Natural killer cell (primary cell): ENCODE data around the gene ABHD5. TPM values are rescaled to one million over a fixed set of nuclear protein-coding genes. Genes with fewer than 3 reads are reported as not detected.

ENCODE experiments used
- ATAC-seq, 3 donors: fragments of 150-1000 bp in 2 of 3; fragments of 200-7000 bp in 1 of 3; cut with Tn5 transposase; 1 replicate in 1 of 3; 2 replicates in 2 of 3; pipeline ENCODE4 v1.10.0; 2021; ENCODE audit warnings: mild to moderate bottlenecking in 2 of 3, moderate library complexity in 2 of 3
- DNase-seq, 2 donors: peaks; one replicate each; pipeline versions ENCODE4 v3.0.0 to v3.0.0-alpha.2; 2013 to 2021; ENCODE audit warnings: mixed read lengths in 1 of 2
- H3K27ac ChIP-seq: one replicate; pipeline ENCODE4 v1.5.1; 2013; ENCODE audit warnings: mild to moderate bottlenecking, low read length
- H3K27me3 ChIP-seq: one replicate; pipeline ENCODE4 v1.6.1; 2013; ENCODE audit warnings: low read length; ENCODE audit not compliant: control insufficient read depth, insufficient read depth
- H3K36me3 ChIP-seq: one replicate; pipeline ENCODE4 v1.6.1; 2013; ENCODE audit warnings: low read length; ENCODE audit not compliant: control insufficient read depth, insufficient read depth
- H3K4me1 ChIP-seq: one replicate; pipeline ENCODE4 v1.6.1; 2013; ENCODE audit warnings: low read length; ENCODE audit not compliant: control insufficient read depth, insufficient read depth
- H3K4me3 ChIP-seq: one replicate; pipeline ENCODE4 v1.5.1; 2013; ENCODE audit warnings: low read length
- H3K9me3 ChIP-seq: one replicate; pipeline ENCODE4 v1.6.1; 2013; ENCODE audit warnings: low read length; ENCODE audit not compliant: control insufficient read depth, insufficient read depth
- H3K27ac Mint-ChIP-seq, 2 donors: one replicate each; pipeline ENCODE4 v1.8.0; 2022; ENCODE audit warnings: mild to moderate bottlenecking in 2 of 2, mixed read lengths in 2 of 2, moderate library complexity in 1 of 2
- H3K27me3 Mint-ChIP-seq, 2 donors: one replicate each; pipeline ENCODE4 v1.8.0; 2022; ENCODE audit warnings: low read depth in 2 of 2, mixed read lengths in 2 of 2
- H3K36me3 Mint-ChIP-seq: one replicate; pipeline ENCODE4 v1.8.0; 2022; ENCODE audit warnings: mixed read lengths
- H3K4me1 Mint-ChIP-seq, 2 donors: one replicate each; pipeline ENCODE4 v1.8.0; 2022; ENCODE audit warnings: mixed read lengths in 2 of 2
- H3K4me3 Mint-ChIP-seq: one replicate; pipeline ENCODE4 v1.8.0; 2022; ENCODE audit warnings: mild to moderate bottlenecking, moderate library complexity, mixed read lengths
- H3K9me3 Mint-ChIP-seq, 2 donors: one replicate each; pipeline ENCODE4 v1.8.0; 2022; ENCODE audit warnings: mixed read lengths in 2 of 2
- CTCF ChIP-seq: fragments of 200-600 bp; IDR thresholded peaks from one replicate; pipeline ENCODE4 v1.8.0; 2022; ENCODE audit warnings: antibody characterized with exemption
- WGBS: methylation state at CpG from one replicate; pipeline ENCODE4 v1.1.7; 2013; ENCODE audit warnings: missing lambda C conversion rate; ENCODE audit not compliant: insufficient coverage; 5-methylcytosine and 5-hydroxymethylcytosine counted together
- intact Hi-C: fragments of 100-400 bp; cut with micrococcal nuclease; formaldehyde crosslinking; loops from one replicate; pipeline ENCODE4 v1.14.2; 2022
- total RNA-seq, 4 donors: library from RNA; stranded (reverse); fragments of 120-200 nt in 1 of 4; gene quantifications; one replicate each; pipeline versions ENCODE4 v1.2.3 to v1.2.4, GENCODE V29; 2013 to 2022

Gene ABHD5
- total RNA-seq, 3 donors from 2014 or later (not counting 1 experiment from before 2014, with no cell fraction given) = 14.1 to 58.6 (median 16.6) TPM

GRCh38 chr3:43670635-43671522 is 19.9 kb upstream of the ABHD5 start:
- H3K4me3 ChIP-seq = no peak overlapping the region
- DNase-seq (no peak), ATAC-seq (no peak)
- 100% methylated on average over 5 of the region's 5 CpGs for WGBS
- TF ChIP-seq CTCF = no peak
- no peaks in the 10 kb centered on the region for H3K4me1 ChIP-seq
- Mint-ChIP-seq H3K4me1 (no peaks in the 10 kb centered on the region), H3K27ac (no peak overlapping the region), H3K27me3 (peaks cover 12 to 14% of the 10 kb centered on the region in 2 donors), H3K4me3 (no peak overlapping the region), H3K36me3 (no peaks in the 10 kb centered on the region), H3K9me3 (no peaks in the 10 kb centered on the region)
- no peak overlapping the region for H3K27ac ChIP-seq
- H3K27me3 ChIP-seq = peaks cover 2% of the 10 kb centered on the region
- H3K36me3 ChIP-seq = no peaks in the 10 kb centered on the region
- intact Hi-C loops = no loop called here
- H3K9me3 ChIP-seq = no peaks in the 10 kb centered on the region

GRCh38 chr3:43674345-43675085 is 16.2 kb upstream of the ABHD5 start:
- DNase-seq (no peak), ATAC-seq (no peak)
- H3K4me1 ChIP-seq = no peaks in the 10 kb centered on the region
- H3K27me3 ChIP-seq = peaks cover 2% of the 10 kb centered on the region
- H3K4me3 ChIP-seq = no peak overlapping the region
- TF ChIP-seq CTCF = no peak
- no peaks in the 10 kb centered on the region for H3K9me3 Mint-ChIP-seq
- H3K36me3 ChIP-seq = no peaks in the 10 kb centered on the region
- no peaks in the 10 kb centered on the region for H3K9me3 ChIP-seq
- intact Hi-C loops = no loop called here
- H3K27ac Mint-ChIP-seq = no peak overlapping the region
- 87% methylated on average over 2 of the region's 3 CpGs for WGBS
- no peaks in the 10 kb centered on the region for H3K36me3 Mint-ChIP-seq
- H3K27ac ChIP-seq = no peak overlapping the region
- H3K4me3 Mint-ChIP-seq = no peak overlapping the region
- no peaks in the 10 kb centered on the region for H3K4me1 Mint-ChIP-seq
- H3K27me3 Mint-ChIP-seq = peaks cover 0 to 8% of the 10 kb centered on the region in 2 donors

- intact Hi-C loops = no loop called here
- H3K4me1 Mint-ChIP-seq = no peaks in the 10 kb centered on the region
- Histone ChIP-seq H3K9me3 (no peaks in the 10 kb centered on the region), H3K27ac (no peak overlapping the region), H3K36me3 (no peaks in the 10 kb centered on the region), H3K4me1 (no peaks in the 10 kb centered on the region), H3K4me3 (no peak overlapping the region), H3K27me3 (peaks cover 2% of the 10 kb centered on the region)
- ATAC-seq = no peak
- no peaks in the 10 kb centered on the region for H3K9me3 Mint-ChIP-seq
- DNase-seq = no peak
- H3K27me3 Mint-ChIP-seq = peaks cover 0 to 16% of the 10 kb centered on the region in 2 donors
- no peaks in the 10 kb centered on the region for H3K36me3 Mint-ChIP-seq
- H3K4me3 Mint-ChIP-seq = no peak overlapping the region
- no peak for TF ChIP-seq CTCF
- H3K27ac Mint-ChIP-seq = no peak overlapping the region
Observed at GRCh38 chr3:43675593-43675992, 15.1 kb upstream of the ABHD5 start.
